NCI-H82 treated with DMSO at 0.1 percent for 48 hours (cell line): ENCODE results near the gene CPB2.

ENCODE experiments used
- DNase-seq: peaks from one replicate; lab custom pipeline; 2025; ENCODE audit not compliant: unreplicated experiment; lab: John Stamatoyannopoulos, UW

The CPB2 gene

GRCh38 chr13:46053162-46054012, 51.4 kb downstream of the CPB2 start:
- no peak for DNase-seq

- DNase-seq = peak; percentile 89
Measured at GRCh38 chr13:46052319-46053161, 52.3 kb downstream of the CPB2 start, which contains the start of gene ZC3H13. TSS of gene ZC3H13 (minus strand) at chr13:46052746. CDS start at chr13:46045507, 7,239 bp downstream.

- peak; percentile 33 for DNase-seq
Measured at GRCh38 chr13:46051968-46052318, 52.9 kb downstream of the CPB2 start.

GRCh38 chr13:46050771-46051170, 54.1 kb downstream of the CPB2 start:
- no peak for DNase-seq

GRCh38 chr13:46045424-46045823, 59.4 kb downstream of the CPB2 start:
- DNase-seq = no peak

- DNase-seq = no peak
Measured at GRCh38 chr13:46043647-46044046, 61.2 kb downstream of the CPB2 start.

- no peak for DNase-seq
Measured at GRCh38 chr13:46041419-46041839, 63.4 kb downstream of the CPB2 start.

- DNase-seq = no peak
Measured at GRCh38 chr13:46040763-46041162, 64.1 kb downstream of the CPB2 start.

GRCh38 chr13:46039411-46040182, 65.2 kb downstream of the CPB2 start:
- DNase-seq = no peak

GRCh38 chr13:46038296-46038695, 66.5 kb downstream of the CPB2 start:
- no peak for DNase-seq

- DNase-seq = no peak
Measured at GRCh38 chr13:46035066-46035465, 69.8 kb downstream of the CPB2 start.

- no peak for DNase-seq
Measured at GRCh38 chr13:46032341-46032740, 72.5 kb downstream of the CPB2 start.

- no peak for DNase-seq
Measured at GRCh38 chr13:46031581-46032263, 73.1 kb downstream of the CPB2 start.

- DNase-seq = no peak
Measured at GRCh38 chr13:46025157-46025556, 79.7 kb downstream of the CPB2 start.

- no peak for DNase-seq
Measured at GRCh38 chr13:46022481-46022880, 82.4 kb downstream of the CPB2 start.

- no peak for DNase-seq
Measured at GRCh38 chr13:46016216-46016615, 88.6 kb downstream of the CPB2 start.

- no peak for DNase-seq
Measured at GRCh38 chr13:46015366-46015765, 89.5 kb downstream of the CPB2 start.

GRCh38 chr13:46012404-46012803, 92.4 kb downstream of the CPB2 start:
- DNase-seq = no peak

- DNase-seq = no peak
Measured at GRCh38 chr13:46010148-46010547, 94.7 kb downstream of the CPB2 start.

- DNase-seq = no peak
Measured at GRCh38 chr13:46008631-46009030, 96.2 kb downstream of the CPB2 start.
